LNCAP (cell line): Measurements from ENCODE around the gene ACTN2.

Source experiments
- TF ChIP-seq, protein P1 (sequence below): fragments of 450-650 bp; IDR thresholded peaks from 2 replicates; pipeline ENCODE4 v1.5.1; 2017; ENCODE audit warnings: mild to moderate bottlenecking

The ACTN2 gene

DNA sequence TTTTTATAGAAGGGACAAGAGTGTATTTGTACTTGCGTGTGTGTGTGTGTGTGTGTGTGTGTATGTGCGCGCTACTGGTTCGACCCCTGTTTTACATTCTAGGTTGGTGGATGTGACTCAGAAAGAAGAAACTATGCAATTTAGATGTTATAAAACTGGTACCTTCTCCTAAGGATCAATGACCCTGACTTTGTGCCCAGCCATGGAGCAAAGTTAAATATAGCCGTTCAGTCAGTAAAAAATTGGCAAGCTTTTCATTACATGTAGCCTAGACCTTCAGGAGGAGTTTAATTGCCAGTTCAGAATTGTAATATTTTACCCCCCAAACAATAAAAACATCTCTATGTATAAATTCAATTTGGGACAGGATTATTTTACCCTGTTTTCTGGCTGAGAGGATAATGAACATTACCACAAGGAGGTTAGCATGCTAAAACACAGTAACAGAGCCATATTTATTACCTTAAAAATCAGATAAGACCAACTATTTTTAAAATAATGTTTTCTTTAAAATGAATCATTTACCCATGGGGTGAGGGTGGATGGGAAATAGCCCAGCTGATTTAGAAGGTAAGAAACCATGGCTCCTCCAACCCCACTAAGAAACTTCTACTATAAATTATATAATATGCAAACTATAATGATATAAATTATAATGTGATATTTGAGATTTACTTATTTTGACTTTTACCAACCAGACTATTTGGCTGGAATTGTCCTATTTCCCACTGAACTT, 75.3 kb downstream of the ACTN2 start:
- TF ChIP-seq, protein P1, sequence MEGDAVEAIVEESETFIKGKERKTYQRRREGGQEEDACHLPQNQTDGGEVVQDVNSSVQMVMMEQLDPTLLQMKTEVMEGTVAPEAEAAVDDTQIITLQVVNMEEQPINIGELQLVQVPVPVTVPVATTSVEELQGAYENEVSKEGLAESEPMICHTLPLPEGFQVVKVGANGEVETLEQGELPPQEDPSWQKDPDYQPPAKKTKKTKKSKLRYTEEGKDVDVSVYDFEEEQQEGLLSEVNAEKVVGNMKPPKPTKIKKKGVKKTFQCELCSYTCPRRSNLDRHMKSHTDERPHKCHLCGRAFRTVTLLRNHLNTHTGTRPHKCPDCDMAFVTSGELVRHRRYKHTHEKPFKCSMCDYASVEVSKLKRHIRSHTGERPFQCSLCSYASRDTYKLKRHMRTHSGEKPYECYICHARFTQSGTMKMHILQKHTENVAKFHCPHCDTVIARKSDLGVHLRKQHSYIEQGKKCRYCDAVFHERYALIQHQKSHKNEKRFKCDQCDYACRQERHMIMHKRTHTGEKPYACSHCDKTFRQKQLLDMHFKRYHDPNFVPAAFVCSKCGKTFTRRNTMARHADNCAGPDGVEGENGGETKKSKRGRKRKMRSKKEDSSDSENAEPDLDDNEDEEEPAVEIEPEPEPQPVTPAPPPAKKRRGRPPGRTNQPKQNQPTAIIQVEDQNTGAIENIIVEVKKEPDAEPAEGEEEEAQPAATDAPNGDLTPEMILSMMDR: no peak

GRCh38 chr1:236762410-236762809, 76.1 kb downstream of the ACTN2 start:
- TF ChIP-seq, protein P1: no peak

- TF ChIP-seq, protein P1: no peak
Observed at GRCh38 chr1:236765831-236766230, 79.5 kb downstream of the ACTN2 start.

GRCh38 chr1:236766506-236766905, 80.2 kb downstream of the ACTN2 start:
- TF ChIP-seq, protein P1: no peak

GRCh38 chr1:236767276-236767675, 81.0 kb downstream of the ACTN2 start:
- TF ChIP-seq, protein P1: no peak

DNA sequence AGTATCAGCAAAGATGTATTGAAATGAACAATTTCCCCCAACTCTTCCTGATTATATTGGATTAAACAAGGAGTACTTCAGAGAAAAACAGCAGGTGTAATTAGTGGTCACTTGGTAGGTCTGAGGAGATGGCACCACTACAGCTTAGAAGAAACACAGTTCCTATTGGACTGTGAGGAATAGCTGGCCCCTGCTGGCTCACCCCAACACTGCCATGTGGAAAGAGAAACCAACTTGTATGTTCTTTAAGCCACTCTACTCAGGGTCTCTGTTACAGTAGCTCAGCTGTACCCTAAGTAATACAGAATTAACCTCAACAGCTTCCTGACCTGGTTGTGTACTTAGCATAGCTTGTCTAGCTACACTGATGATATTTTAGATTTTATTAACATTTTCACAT, 82.3 kb downstream of the ACTN2 start:
- TF ChIP-seq, protein P1: no peak

DNA sequence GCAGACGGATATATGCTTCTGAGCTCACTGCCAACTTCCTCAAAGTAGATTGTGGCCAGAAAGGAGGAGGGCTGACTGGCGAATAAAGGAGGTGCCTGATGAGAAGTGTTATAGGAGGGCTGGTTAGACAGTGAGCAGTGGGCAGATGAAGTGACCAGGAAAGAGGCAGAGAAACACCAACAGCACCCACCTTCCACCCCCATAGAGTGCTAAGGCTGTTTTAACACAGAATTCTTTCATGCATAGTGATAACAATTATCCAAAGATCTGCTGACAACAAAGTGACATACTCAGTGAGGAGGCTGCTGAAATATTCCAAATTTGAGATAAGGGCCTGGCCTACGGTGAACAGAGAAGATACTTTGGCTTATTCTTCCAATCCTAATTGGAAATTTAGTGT, 87.6 kb downstream of the ACTN2 start:
- TF ChIP-seq, protein P1: no peak

- TF ChIP-seq, protein P1: peak; percentile 44
Observed at GRCh38 chr1:236774926-236775325, 88.6 kb downstream of the ACTN2 start.
